GM10266 (cell line): ENCODE measurements around the gene CD207.
"Not testable (repeated sequence)": the region's sequence is repeated elsewhere in the genome, so short reads cannot be mapped to it uniquely, and the experiment has no call there.

Source experiments
- DNase-seq: peaks from one replicate; pipeline ENCODE4 v3.0.0; 2012; ENCODE audit errors: extremely low spot score
- CTCF ChIP-seq: IDR thresholded peaks from 2 replicates; pipeline ENCODE4 v1.5.1; 2012; ENCODE audit warnings: mild to moderate bottlenecking, low read depth; ENCODE audit not compliant: control insufficient read depth, insufficient read depth; ENCODE audit errors: missing control alignments

Gene CD207

GRCh38 chr2:70835643-70836042 is at the start of gene CD207:
CD207 (minus strand) TSS chr2:70835816; CDS start chr2:70835776, 40 bp downstream.
- no peak for DNase-seq
- TF ChIP-seq CTCF: no peak

- DNase-seq: not testable (repeated sequence)
These were observed 42.9 kb upstream of the CD207 start for GRCh38 chr2:70878543-70878942.

GRCh38 chr2:70876138-70876537 is 40.5 kb upstream of the CD207 start:
- not testable (repeated sequence) for DNase-seq

GRCh38 chr2:70873541-70873940 is 37.9 kb upstream of the CD207 start:
- DNase-seq: no peak
- TF ChIP-seq CTCF: no peak

GRCh38 chr2:70871398-70872211 is 36.0 kb upstream of the CD207 start:
- DNase-seq: peak; percentile 74

GRCh38 chr2:70870790-70871189 is 35.2 kb upstream of the CD207 start:
- DNase-seq: no peak
- no peak for TF ChIP-seq CTCF

More at GRCh38 chr2:70871398-70872211, 36.0 kb upstream of the CD207 start:
- TF ChIP-seq CTCF: peak; percentile 93

GRCh38 chr2:70868970-70869369 is 33.4 kb upstream of the CD207 start:
- DNase-seq: no peak

More at GRCh38 chr2:70868970-70869369, 33.4 kb upstream of the CD207 start:
- no peak for TF ChIP-seq CTCF
